Raji (cell line): ENCODE measurements around the gene NBR1.
"Not testable (repeated sequence)": the region's sequence is repeated elsewhere in the genome, so short reads cannot be mapped to it uniquely, and the experiment has no call there.

Experiments used
- POLR2A ChIP-seq: IDR thresholded peaks from 2 replicates; pipeline ENCODE4 v1.6.1; 2011; ENCODE audit warnings: low read depth, low read length, control low read depth; ENCODE audit not compliant: insufficient read depth

Gene NBR1

GRCh38 chr17:43212641-43213490 lies 41.9 kb downstream of the NBR1 start:
- no peak for TF ChIP-seq POLR2A

GRCh38 chr17:43213545-43213944 lies 42.5 kb downstream of the NBR1 start:
- TF ChIP-seq POLR2A, result no peak

GRCh38 chr17:43215341-43215740 lies 44.3 kb downstream of the NBR1 start:
- no peak for TF ChIP-seq POLR2A

- TF ChIP-seq POLR2A, result no peak
Measured at GRCh38 chr17:43216369-43216761, 45.4 kb downstream of the NBR1 start.

GRCh38 chr17:43216762-43217613 lies 46.0 kb downstream of the NBR1 start:
- no peak for TF ChIP-seq POLR2A

GRCh38 chr17:43217614-43218087 lies 46.6 kb downstream of the NBR1 start:
- TF ChIP-seq POLR2A, result no peak

GRCh38 chr17:43219001-43219400 lies 48.0 kb downstream of the NBR1 start:
- TF ChIP-seq POLR2A, result no peak

- no peak for TF ChIP-seq POLR2A
Measured at GRCh38 chr17:43219746-43220380, 48.8 kb downstream of the NBR1 start.

GRCh38 chr17:43220511-43221125 lies 49.6 kb downstream of the NBR1 start:
- TF ChIP-seq POLR2A, result no peak

- TF ChIP-seq POLR2A, result no peak
Measured at GRCh38 chr17:43224146-43224705, 53.2 kb downstream of the NBR1 start.

GRCh38 chr17:43226393-43226792 lies 55.4 kb downstream of the NBR1 start:
- TF ChIP-seq POLR2A, result no peak

- not testable (repeated sequence) for TF ChIP-seq POLR2A
Measured at GRCh38 chr17:43228020-43228782, 57.2 kb downstream of the NBR1 start, which contains the start of gene CCDC200. Gene CCDC200, minus strand, starts transcription at chr17:43228623. Its CDS starts 69 bp downstream, at chr17:43228554.

GRCh38 chr17:43233877-43234276 lies 62.9 kb downstream of the NBR1 start, which contains the start of gene RNU2-1:
Gene RNU2-1, minus strand, starts transcription at chr17:43233977.
- not testable (repeated sequence) for TF ChIP-seq POLR2A
